ENCODE results near the gene GRB10.

GRB10 gene

GRCh38 chr7:50703654-50704053 lies 79.0 kb downstream of the GRB10 start:
- TF ChIP-seq ZNF274 (IDR thresholded peaks at IDR 0.05; ENCODE audit: low read depth, low read length): no peak
- no peak overlapping the region for H3K4me3 ChIP-seq (ENCODE audit: low read length)

- no peak for TF ChIP-seq ZNF274 (IDR thresholded peaks at IDR 0.05; ENCODE audit: low read depth, low read length)
- H3K4me3 ChIP-seq (ENCODE audit: low read length): no peak overlapping the region
Observed at GRCh38 chr7:50699143-50699542, 83.6 kb downstream of the GRB10 start.

- no peak overlapping the region for H3K4me3 ChIP-seq (ENCODE audit: low read length)
- no peak for TF ChIP-seq ZNF274 (IDR thresholded peaks at IDR 0.05; ENCODE audit: low read depth, low read length)
Observed at GRCh38 chr7:50697748-50698147, 84.9 kb downstream of the GRB10 start.

- TF ChIP-seq ZNF274 (IDR thresholded peaks at IDR 0.05; ENCODE audit: low read depth, low read length): no peak
Observed at GRCh38 chr7:50696810-50697582, 85.7 kb downstream of the GRB10 start.

GRCh38 chr7:50695026-50695425 lies 87.7 kb downstream of the GRB10 start:
- TF ChIP-seq ZNF274 (IDR thresholded peaks at IDR 0.05; ENCODE audit: low read depth, low read length): no peak
- no peak overlapping the region for H3K4me3 ChIP-seq (ENCODE audit: low read length)

More at GRCh38 chr7:50696810-50697582, 85.7 kb downstream of the GRB10 start:
- no peak overlapping the region for H3K4me3 ChIP-seq (ENCODE audit: low read length)

- no peak for TF ChIP-seq ZNF274 (IDR thresholded peaks at IDR 0.05; ENCODE audit: low read depth, low read length)
Observed at GRCh38 chr7:50693455-50694130, 89.1 kb downstream of the GRB10 start.

GRCh38 chr7:50690541-50691011 lies 92.1 kb downstream of the GRB10 start:
- no peak overlapping the region for H3K4me3 ChIP-seq (ENCODE audit: low read length)
- no peak for TF ChIP-seq ZNF274 (IDR thresholded peaks at IDR 0.05; ENCODE audit: low read depth, low read length)

More at GRCh38 chr7:50693455-50694130, 89.1 kb downstream of the GRB10 start:
- no peak overlapping the region for H3K4me3 ChIP-seq (ENCODE audit: low read length)

- H3K4me3 ChIP-seq (ENCODE audit: low read length): no peak overlapping the region
- TF ChIP-seq ZNF274 (IDR thresholded peaks at IDR 0.05; ENCODE audit: low read depth, low read length): no peak
Observed at GRCh38 chr7:50688226-50688590, 94.5 kb downstream of the GRB10 start.

- H3K4me3 ChIP-seq (ENCODE audit: low read length): no peak overlapping the region
- TF ChIP-seq ZNF274 (IDR thresholded peaks at IDR 0.05; ENCODE audit: low read depth, low read length): no peak
Observed at GRCh38 chr7:50687575-50688225, 95.0 kb downstream of the GRB10 start.

GRCh38 chr7:50687096-50687495 lies 95.6 kb downstream of the GRB10 start:
- H3K4me3 ChIP-seq (ENCODE audit: low read length): no peak overlapping the region
- TF ChIP-seq ZNF274 (IDR thresholded peaks at IDR 0.05; ENCODE audit: low read depth, low read length): no peak

GRCh38 chr7:50685135-50686065 lies 97.3 kb downstream of the GRB10 start:
- no peak overlapping the region for H3K4me3 ChIP-seq (ENCODE audit: low read length)
- no peak for TF ChIP-seq ZNF274 (IDR thresholded peaks at IDR 0.05; ENCODE audit: low read depth, low read length)

GRCh38 chr7:50684713-50685075 lies 98.0 kb downstream of the GRB10 start:
- TF ChIP-seq ZNF274 (IDR thresholded peaks at IDR 0.05; ENCODE audit: low read depth, low read length): no peak
- no peak overlapping the region for H3K4me3 ChIP-seq (ENCODE audit: low read length)

- TF ChIP-seq ZNF274 (IDR thresholded peaks at IDR 0.05; ENCODE audit: low read depth, low read length): no peak
Observed at GRCh38 chr7:50684011-50684712, 98.5 kb downstream of the GRB10 start.

More at GRCh38 chr7:50684011-50684712, 98.5 kb downstream of the GRB10 start:
- no peak overlapping the region for H3K4me3 ChIP-seq (ENCODE audit: low read length)
